Measurements from ENCODE around the gene TRIM43.
"Not testable (repeated sequence)": the region's sequence is repeated elsewhere in the genome, so short reads cannot be mapped to it uniquely, and the experiment has no call there.

- TF ChIP-seq GABPA (IDR thresholded peaks at IDR 0.05 in 1 of 2, conservative IDR thresholded peaks at IDR 0.05 in 1 of 2); CTCF (IDR thresholded peaks at IDR 0.05; ENCODE audit: low read depth, low read length, missing input control); EGR1 (IDR thresholded peaks at IDR 0.05; ENCODE audit: low read depth in 2 of 2); TAF1 (conservative IDR thresholded peaks at IDR 0.05); MAX (IDR thresholded peaks at IDR 0.05); RAD21 (IDR thresholded peaks at IDR 0.05): not testable (repeated sequence)
Observed at GRCh38 chr2:95641289-95641575, 49.4 kb downstream of the TRIM43 start.
